GM18909 (cell line): Measurements from ENCODE around the gene CAMTA1.

Experiments used
- ATAC-seq: cut with Tn5 transposase; IDR thresholded peaks from one replicate; pipeline ENCODE4 v1.9.1; 2021; ENCODE audit warnings: mild to moderate bottlenecking; ENCODE audit not compliant: unreplicated experiment, poor library complexity

CAMTA1 gene

DNA sequence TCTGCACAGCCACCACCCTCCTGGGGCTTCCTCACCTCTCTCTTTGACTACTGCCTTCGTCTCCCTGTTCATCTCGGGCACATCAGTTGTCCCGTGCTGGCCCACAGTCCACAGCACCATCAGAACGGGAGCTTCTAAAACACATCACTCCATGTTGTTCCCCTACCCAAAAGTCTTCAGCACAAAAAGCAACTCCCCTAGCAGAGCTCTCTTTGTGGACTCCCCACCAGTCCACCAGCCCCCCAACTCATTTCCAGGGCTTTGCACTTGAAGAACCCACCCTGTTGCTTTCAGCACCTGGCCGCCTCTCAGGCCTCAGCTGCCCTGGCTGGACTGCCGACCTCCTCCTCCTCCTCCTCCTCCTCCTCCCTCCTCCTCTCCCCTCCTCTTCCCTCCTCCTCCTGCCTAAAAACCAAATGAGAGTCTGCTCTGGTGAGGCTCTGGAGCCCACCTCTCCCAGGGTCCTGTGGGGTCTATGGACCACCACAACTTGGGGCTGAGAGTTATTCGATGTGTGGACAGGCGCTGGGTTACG lies 734.7 kb downstream of the CAMTA1 start:
- ATAC-seq, result no peak

DNA sequence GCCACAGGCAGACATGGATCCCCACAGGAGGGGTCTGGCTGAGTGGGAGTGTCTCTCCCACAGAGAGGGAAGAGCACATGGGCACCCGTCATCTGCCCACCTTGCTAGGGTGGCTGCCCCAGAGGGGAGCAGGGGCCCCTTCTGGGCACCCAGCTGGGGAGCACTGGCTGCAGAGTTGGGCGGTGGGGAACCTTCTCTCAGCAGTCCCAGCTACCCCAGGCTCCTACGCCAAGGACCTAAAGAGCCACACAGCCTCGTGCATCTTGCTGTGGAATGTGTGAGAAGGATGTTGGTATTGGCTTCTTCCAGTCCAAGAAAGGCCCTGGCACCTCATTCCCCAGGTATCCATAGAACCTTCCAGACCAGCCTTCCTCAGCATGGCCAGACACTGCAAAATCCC lies 735.2 kb downstream of the CAMTA1 start:
- no peak for ATAC-seq

DNA sequence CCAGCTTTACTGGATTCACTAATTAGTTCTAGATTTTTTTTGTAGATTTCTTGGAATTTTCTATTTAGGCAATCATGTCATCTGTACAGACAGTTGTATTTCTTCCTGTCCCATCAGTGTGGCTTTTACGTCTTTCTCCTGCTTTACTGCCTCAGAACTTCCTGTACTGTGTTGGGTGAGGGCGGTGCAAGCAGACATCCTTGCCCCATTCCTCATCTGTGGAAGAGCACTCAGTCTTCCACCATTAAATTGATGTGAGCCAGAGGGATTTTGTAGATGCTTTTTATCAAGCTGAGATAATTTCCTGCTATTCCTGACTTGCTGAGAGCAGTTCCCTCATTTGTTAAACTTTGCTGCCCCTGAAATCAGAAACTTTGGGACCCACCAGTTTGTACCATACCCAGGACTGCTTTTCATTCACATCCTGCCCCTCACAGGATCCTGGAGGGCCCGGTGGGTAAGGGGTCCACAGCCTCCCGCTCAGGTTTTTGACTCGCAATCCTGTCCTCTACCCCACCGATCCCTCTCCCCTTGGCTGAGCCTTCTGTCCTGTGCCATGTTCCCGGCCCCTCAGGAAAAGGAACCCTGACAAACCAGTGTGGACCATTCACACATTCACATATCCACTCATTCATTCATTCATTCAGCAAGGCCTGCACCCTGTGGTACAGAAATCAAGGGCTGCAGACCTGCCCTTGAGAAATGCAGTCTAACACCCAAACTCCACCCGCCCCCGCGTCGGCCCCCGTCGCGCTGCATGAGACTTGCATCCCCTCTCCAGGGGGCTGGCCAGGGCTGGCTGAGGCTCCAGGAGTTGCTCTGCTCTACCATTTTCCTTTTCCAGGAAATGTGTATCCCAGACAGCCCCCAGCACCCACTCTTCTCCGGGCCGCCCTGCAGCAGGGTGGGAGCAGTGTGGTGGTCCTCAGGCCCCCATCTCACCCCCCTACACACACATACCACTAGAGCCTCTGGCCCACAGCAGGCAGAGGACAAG lies 739.4 kb downstream of the CAMTA1 start:
- no peak for ATAC-seq

DNA sequence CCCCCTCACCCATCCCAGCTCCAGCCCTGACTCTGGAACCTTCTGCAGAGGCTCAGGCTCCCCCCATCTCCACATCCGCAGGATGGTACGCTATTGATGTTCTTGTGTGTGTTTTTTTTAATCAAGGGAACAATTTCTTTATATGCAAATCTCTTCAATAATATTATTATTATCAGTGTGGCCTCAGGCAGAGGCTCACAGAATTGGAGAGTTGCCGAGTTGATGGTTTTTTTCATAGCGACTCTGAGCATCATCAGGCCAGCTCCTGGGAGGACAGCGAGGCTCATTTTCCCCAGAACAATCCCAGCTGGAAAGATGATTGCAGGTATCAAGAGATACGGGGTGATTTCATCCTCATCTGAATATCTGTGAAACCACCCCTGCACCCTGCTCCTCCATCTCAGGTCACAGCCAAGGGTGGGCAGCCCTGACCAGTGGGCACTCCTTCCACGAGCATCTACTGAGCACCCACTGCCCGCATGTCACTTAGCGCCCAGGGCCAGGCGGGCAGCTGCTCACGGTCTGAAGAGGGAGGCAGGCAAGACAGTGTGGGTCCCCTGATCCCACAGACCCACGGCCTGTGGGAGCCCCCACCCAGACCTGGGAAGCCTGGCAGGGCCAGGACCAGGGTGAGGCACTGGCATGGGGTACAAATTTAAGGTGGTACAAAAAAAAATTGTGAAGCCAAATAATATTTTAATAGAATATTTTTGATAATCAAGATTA lies 740.2 kb downstream of the CAMTA1 start:
- ATAC-seq, result no peak

- ATAC-seq, result no peak
Measured at GRCh38 chr1:7526196-7526866, 741.1 kb downstream of the CAMTA1 start.

DNA sequence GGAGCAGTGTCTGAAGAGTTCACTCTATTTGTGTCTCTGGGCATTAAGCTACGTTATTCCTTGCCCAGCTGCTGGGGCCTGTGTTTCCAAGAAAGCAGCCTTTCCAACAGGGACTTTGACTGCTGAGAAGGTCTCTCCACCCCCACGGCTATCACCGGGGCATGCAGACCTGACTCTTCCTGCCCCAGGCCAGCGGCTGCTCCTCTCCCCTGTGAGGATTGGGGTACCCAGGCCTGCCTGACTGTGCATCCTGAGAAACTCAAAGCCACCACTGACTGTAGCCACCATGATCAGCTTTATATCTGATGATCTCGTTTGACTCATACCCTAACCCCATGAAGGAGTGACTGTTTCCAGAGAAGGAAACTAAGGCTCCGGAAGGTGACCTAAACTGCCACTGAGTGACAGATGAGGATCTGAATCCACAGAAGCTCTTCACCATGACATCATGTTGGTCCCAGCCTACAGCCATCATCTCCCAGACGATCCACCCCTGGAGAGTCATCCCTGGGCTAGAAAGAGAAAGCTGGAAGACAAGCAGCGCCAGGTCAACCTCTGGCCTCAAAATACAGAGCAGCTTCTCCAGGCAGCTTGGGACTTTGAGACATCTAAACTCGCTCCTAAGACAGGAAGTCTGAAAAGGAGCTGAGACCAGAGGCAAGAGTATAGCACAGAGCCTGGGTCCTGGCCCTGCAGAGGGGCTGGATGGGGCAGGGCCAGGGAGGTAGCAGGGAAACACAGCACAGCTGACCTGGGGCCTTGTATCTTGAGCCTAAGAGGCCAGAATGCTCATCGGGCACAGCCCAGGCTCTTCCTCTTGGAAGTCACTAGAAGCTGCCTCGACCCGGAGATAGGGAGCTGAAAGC lies 741.8 kb downstream of the CAMTA1 start:
- no peak for ATAC-seq

- no peak for ATAC-seq
Measured at GRCh38 chr1:7527733-7528045, 742.4 kb downstream of the CAMTA1 start.

DNA sequence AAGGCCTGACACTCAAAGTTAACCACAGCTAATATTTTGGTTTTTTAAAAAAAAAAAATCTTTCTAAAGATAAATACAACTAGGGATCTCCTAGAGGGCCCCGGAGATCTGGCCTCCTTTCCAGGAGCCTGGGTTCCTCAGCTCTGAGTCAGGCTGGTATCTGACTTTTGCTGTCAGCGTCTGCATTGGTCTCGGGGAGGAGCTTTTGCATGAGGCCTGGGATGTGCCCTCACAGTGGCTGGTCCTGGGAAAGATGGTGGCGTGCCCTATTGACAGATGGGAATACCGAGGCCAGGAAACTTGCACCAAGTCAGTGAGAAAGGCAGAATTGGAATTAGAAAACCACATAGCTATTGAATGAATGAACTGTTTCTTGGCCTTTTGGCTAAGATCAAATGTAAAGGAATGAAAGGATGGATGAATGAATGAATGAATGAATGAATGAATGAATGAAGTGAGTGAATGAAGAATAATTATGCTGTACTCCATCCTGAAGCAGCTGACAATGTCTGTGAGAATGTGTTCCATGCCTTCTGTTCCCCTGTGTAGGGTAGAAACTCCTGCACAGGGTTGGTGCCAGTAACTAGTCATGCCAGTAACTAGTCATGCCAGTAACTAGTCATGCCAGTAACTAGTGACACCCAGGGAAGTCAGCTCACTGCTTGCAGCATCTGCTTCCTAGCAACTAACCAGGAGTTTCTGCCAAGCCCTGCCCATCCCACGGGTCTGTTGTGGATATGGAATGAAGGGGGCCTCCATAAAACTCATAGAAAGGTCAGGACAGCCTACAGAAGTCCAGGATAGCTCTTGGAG lies 743.3 kb downstream of the CAMTA1 start:
- ATAC-seq, result no peak

- ATAC-seq, result no peak
Measured at GRCh38 chr1:7529917-7530316, 744.7 kb downstream of the CAMTA1 start.

GRCh38 chr1:7531562-7532340 lies 746.5 kb downstream of the CAMTA1 start:
- ATAC-seq, result no peak

GRCh38 chr1:7533006-7533405 lies 747.8 kb downstream of the CAMTA1 start:
- no peak for ATAC-seq

DNA sequence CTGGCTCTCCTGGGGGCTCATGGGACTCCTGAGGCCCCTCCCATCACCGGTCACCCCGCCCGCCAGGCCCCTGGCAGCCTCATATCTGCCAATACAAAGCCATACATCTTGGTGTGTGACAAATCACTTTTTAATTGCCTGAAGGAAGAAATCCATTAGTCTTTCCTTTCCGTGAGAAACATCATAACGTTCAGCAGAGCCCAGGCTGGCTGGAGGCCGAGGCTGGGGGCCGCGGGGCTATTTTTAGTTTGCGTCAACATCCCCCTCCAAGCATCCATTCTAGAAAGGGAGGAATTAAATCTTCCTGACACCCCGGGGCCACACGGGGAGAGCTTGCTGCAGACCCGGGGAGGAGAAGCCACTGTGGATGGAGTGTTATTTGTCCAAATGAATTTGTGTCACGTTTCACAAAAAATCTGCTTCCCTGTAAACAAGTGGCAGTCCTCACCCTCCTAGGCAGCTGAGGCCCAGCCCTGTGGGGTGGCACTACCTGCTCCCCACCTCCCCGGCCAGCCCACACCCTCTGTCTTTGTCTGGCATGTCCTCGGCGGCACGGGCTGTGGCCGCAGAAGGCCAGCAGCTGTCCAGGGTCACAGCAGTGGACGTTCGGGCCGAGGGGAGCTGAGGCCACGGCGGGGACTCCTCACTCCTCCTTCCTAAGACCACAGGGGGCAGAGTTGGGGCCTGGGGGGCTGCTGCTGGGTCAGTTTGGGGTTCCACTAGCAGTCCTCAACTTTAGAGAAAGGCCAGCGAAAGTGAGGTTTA lies 749.0 kb downstream of the CAMTA1 start:
- no peak for ATAC-seq

GRCh38 chr1:7535016-7535415 lies 749.8 kb downstream of the CAMTA1 start:
- no peak for ATAC-seq

DNA sequence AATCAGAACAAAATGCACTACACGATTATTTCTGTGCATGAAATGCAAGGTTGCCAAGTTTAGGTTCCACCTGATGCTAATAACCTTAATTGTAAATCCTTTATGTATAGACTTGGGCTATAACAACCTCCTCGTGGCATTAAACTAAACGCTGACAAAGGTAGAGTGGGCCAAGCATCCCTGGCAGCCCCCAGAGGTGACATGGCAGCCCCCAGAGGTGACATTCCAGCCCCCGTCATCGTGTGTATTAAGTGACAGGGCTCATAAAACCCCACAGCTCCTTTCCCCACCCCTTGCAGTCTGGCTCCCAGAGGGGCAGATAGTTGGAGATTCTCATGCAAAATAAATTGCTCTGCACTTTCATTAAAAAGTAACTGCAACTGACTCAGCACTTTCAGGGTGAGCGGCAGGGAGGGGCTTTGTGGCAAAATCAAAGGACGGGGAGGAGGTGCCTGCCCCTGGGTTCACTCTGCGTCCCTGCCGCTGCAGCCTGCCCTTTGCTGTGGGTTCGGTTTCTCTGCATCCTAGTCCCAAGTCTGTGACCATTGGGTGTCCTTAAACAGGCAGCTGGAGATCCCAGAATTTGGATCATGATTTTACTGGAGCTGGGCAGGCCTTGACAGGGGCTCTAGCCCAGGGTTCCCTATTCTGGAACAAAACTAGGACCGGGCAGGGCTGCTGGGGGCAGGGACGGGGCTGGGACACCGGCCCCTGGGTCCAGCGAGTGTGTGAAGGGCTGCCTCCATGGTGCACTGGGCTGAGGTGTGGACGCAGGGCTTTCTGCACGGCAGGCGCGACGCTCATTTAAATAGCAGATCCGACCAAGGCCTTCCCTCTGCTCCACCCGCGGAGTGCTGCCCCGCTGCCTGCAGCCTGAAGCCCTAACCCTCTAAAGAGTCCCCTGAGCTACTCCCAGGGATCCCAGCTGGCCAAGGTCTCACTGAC lies 751.0 kb downstream of the CAMTA1 start:
- no peak for ATAC-seq

GRCh38 chr1:7536891-7537591 lies 751.8 kb downstream of the CAMTA1 start:
- ATAC-seq, result no peak

GRCh38 chr1:7538033-7538432 lies 752.8 kb downstream of the CAMTA1 start:
- no peak for ATAC-seq
